ENCODE results near the gene AUTS2.

- TF ChIP-seq CTCF (IDR thresholded peaks at IDR 0.05; ENCODE audit: control extremely low read depth in 1 of 3, insufficient read depth in 1 of 3, low read depth in 1 of 3, low read length in 3 of 3) (no peak), CHD2 (IDR thresholded peaks at IDR 0.05; ENCODE audit: low read length) (no peak)
Measured at GRCh38 chr7:69681181-69681580, 82.9 kb downstream of the AUTS2 start.
